GM18519 (cell line): ENCODE data around the gene ATP8B1.

Experiments used
- ATAC-seq: cut with Tn5 transposase; IDR thresholded peaks from one replicate; pipeline ENCODE4 v1.9.1; 2021; ENCODE audit warnings: mild to moderate bottlenecking, moderate library complexity; ENCODE audit not compliant: unreplicated experiment, low FRiP score

ATP8B1 gene

DNA sequence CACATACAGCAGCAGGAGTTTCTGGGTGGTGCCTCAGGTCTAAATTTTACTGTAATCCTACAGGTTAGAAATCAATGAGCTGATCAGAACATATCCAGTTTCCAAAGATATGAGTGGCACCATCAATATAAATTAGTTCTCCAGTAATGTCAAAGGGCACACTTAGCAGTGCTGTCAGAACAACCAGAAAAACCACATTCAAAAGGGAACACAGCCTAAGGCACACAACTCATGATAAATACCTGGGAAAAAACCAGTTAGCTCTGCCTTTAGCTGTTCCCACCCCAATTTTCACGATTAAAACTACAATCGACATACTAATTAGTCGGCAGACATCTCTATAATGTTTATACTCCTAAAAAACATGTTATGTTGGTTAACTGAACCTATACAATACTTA is 31.5 kb downstream of the ATP8B1 start:
- no peak for ATAC-seq

DNA sequence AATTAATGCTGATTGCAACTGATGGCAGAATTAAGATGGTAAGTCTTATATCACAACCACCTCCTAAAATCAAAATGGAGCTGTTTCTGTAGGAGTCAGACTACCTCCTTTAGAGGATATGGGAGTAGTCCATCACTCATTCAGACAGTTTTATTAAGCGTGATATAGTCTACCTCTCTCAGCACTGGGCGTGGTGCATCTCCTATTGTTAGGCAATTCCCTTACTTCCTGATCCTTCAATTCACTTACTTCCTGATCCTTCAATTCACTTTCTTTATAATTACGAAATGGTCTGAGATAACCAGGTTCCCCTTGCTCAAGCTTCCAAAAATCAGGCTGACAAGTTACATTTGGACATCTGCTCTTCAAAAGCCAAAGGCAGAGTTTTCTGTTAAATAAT is 31.9 kb downstream of the ATP8B1 start:
- ATAC-seq, result no peak

DNA sequence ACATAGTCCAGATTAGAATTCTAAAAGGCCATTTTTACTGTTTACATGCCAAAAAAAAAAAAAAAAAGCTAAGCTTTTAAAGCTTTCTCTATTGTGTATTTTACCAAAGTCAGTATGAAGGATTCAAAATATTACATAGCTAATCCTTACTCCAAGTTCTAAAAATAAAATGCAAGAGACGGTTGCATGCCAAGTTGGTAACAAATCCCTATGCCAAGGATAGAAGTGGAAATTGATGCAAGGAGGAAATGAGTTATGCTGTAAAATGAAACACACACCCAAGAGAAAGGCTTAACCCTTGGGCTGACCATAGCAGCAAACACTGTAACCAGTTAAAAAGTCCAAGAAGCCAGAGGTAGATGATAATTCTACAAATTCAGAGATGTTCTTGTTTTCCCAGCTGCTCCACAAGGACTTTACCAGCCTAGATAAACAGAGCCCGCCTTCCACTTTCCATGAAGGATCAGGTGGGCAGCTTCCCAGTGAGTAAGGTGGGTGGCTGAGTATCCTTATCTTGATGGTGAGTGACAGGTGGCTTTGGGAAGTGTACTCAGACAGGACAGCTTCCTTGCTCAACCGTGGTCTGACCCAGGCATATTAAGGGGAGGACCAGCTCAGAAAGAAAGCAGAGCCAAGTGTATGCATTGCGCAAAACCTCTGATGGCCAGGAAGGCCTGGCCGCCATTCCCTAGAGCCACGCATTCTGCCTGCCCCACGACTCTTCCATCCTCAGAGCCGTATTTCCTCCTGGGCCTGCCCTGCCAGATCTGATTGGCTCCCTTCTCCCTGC is 34.4 kb downstream of the ATP8B1 start:
- ATAC-seq, result no peak

DNA sequence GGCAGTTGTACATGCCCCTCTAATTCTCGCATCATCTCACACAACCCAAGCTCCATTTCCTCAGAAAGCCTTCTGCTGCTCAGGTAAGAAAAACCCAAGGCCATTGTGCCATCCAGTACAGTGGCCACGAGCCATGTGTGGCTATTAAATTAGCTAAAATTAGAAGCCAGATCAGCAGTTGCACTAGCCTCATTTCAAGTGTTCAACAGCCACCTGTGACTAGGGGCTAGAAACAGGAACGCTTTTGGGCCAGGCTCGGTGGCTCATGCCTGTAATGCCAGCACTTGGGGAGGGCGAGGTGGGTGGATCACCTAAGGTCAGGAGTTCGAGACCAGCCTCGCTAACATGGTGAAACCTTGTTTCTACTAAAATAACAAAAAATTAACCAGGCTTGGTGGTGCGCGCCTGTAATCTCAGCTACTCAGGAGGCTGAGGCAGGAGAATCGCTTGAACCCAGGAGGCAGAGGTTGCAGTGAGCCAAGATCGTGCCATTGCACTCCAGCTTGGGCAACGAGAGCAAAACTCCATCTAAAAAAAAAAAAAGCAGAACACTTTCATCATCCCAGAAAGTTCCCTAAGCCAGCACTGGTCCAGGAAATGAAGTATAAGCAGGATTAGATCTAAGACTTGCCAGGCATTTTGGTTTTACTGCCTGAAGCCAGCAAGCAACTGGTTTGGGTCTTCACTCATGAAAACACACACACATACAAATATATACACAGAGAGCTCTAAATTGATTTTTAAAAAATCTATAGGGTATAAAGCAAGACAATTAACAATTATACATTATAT is 35.7 kb downstream of the ATP8B1 start:
- no peak for ATAC-seq

DNA sequence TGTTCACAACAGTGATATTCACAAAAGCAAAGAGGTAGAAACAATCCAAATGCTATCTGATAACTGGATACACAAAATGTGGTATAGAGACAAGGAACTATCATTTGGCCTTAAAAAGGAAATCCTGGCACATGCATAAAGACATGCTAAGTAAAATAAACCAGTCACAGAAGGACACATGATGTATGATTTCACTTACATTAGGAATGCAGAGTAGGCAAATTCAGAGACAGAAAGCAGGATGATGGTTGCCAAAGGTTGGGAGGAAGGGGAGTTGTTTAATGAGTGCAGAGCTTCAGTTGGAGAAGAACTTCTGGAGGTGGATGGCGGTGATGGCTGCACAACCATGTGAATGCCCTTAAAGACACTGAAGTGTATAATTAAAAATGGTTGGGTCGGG is 38.1 kb downstream of the ATP8B1 start:
- no peak for ATAC-seq

DNA sequence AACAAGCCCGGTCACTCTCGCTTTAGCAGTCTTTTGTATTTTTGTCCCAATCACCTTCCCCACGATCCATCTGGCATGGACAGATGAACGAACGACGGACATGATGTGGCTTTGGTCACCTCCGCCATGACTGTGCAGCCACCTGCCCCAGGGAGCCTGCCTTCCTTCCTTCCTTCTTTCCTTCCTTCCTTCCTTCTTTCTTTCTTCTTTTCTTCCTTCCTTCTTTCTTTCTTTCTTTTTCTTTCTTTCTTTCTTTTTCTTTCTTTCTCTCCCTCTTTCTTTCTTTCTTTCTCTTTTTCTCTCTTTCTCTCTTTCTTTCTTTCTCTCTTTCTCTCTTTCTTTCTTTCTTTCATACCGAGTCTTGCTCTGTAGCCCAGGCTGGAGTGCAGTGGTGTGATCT is 39.0 kb downstream of the ATP8B1 start:
- no peak for ATAC-seq

DNA sequence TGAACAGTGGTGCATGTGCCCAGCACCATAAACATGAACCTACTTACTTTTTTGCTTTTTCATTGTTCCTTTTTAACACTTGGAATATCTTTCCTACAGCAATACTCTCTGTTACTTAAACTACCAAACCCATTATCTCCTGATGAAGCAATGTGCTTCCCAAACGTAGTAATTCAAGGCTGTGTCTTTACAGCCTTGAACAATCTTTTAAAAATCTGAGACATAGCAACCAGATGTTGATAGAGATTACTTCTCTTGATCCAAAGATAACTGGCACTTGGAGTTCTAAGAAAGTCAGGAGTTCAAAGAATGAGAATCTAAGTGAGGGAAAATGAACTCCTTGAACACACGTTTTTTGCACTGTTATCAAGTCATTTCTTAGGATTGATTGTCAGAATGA is 40.4 kb downstream of the ATP8B1 start:
- ATAC-seq, result no peak

DNA sequence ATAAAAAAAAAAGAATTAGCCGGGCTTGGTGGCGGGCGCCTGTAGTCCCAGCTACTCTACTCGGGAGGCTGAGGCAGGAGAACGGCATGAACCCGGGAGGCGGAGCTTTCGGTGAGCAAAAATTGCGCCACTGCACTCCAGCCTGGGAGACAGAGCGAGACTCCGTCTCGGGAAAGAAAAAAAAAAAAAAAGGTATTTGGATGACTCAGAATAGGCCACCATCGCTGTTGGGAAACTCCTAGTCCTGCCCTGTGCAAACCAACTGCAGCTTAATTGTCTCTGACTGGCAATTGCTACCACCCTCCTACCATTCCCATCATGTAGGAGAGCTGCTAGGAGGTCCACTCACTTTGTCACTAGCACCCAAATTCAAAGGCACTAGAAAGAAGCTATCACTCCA is 43.5 kb downstream of the ATP8B1 start:
- no peak for ATAC-seq

DNA sequence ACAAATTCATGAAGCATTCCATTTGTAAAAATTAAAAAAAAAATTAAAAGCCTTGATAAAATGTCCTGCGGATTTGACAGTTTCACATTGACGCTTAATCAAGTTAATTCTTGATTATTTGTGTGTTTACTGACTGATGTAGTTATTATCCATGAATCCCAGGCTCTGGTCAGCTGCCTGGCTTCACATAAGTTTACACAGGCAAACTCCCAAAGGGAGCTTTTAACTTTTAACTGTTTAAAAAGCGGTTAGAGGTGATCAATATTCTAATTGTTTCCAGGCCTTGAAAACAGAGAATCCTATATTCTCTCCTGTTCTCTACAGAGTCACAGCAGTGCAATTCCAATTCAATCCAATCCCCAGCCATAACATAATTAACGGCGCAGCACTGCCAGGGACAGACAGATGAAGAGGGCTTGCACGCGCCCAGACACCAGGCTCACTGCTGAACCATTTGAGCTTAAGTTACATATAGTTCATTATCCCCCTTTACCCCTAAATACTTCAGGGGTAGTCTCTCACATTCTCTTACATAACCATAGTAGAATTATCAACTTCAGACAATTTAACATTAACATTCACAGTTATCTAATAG is 47.5 kb downstream of the ATP8B1 start:
- no peak for ATAC-seq

DNA sequence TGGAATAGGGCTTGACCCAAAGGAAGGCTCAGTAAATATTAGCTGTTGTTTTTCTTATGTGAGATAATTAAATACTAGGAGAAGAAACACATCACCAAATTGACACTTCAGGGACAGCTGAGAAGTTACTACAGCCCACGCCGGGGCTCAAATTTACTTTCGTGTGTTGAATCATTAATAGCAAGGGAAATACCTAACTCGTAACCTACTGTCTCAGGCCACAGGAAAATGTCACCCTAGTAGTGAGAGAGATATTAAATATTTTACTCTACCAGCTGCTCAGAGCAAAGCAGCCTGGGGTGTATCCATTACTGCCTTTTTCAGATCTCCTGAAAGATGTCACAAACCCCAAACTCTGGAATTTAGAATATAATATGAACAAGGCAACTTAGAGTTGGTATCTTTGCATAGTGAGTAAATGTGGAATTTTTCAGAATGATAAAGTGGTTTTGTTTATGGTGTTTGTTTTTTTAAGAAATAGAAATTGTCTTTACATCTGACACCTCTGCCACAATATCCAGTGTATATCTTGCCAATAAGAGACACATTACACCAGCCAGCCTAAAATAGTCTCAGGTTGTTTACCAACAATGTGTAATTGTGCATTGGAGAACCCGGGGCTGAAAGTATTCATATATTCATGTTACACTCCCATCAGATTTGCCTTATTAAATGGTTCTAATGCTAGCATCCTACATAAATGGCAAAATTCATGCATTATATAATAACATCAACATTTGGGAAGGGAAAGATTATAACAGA is 48.4 kb downstream of the ATP8B1 start:
- no peak for ATAC-seq

DNA sequence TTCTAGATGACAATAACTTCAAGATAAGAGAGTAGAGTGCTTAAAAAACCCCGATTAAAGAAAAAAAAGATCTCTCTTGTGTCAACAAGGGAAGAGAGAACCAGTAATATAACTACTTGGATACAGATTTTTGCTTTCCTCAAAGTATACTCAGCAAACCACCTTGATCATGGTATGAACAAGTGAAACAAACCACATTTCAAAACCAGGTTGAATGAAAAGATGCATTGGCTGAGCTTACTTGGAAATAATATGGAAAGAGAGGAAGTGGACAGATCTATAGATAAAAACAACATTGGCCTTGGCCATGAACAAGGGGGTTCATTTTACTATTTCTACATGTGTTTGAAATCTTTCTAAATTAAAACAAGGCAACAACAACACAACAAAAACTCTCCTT is 50.1 kb downstream of the ATP8B1 start:
- ATAC-seq, result no peak

DNA sequence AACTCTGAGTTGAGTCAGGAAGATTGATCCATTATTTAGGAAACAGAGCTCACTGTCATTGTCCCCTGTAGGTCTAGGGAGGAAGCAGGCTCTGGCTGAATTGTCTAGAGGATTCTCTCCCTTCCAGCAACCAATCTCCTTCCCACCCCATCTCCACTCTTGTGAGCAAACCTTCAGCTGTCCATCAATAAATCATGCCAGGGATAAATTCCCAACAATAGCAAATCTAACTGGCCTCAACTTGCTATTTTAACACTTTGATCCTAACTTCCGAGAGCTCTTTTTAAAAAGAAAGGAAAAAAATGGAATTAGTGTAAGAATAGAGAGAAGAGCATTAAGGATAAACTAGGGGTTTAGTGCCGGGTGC is 53.5 kb downstream of the ATP8B1 start:
- no peak for ATAC-seq

DNA sequence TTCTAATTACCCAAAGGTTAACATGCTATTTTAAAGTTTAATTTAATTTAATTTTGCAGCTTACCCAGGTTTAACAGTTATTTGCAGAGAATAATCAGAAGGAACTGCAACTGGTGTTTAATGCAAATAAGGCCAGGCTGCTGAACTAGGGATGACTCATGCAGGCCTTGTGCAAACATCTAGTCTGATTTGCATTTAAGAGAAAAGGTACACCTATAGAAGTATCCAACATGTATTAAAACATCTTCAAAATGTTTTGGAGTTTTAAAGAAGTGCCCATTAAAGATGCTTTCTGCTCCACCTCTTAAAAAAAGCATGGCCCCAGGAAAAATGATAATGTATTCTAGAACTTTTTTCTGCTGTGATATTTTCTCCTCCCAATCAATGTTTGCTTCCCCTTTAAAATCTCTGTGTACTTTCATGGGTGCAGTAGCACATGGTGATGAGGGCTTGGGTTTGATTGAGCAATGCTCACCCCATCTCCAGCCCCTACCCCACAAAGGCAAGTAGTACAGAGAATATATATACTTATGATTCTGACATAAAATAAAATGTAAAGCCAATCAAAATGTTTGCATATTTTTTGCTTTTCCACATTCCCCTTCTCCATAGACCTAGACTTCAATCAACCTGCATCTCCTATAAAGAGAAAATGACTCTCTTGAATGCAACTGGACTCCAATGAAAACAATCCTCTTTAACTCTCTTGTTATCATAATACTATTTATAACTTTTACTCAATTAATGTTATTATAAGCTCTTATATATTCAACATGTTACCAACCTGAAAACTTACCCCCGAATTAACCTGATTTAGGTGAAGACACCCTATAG is 54.1 kb downstream of the ATP8B1 start:
- peak; percentile 74 for ATAC-seq

DNA sequence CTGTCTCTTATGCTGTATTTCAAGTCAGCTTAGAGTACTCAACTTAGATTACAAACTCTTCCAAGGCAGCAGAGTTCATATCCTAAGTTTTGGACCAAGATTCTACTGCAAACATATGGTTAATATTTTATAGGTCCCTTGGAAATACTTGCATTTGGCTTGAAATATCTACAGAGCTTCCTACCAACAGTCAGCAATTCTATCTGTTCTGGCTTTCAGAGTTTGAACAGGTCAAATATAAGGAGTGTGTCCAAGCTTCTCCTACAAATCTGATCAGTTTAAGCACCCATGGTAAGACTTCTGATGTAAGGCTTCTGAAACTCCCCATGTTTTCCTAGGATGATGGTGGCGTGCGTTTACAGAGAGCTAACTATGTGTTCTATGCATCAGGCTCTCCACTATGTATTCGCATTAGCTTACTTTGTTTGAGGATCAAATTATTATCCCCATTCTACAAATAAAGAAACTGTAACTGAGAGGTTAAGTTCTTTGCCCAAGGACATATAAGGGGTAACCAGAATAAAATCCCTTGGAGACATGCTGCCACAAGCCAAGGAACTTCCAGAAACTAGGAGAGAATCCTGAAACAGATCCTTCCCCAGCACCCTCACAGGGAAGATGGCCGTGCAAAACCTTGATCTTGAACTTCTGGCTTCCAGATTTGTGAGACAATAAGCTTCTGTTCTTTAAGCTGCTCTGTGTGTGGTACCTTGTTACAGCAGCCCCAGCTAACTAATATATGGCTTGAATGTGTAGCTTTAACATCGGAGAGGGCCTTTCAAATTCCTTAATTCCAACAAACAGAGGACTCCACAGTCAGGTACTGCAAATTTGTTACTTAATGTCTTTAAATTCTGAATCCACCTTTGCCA is 55.1 kb downstream of the ATP8B1 start:
- ATAC-seq, result no peak

DNA sequence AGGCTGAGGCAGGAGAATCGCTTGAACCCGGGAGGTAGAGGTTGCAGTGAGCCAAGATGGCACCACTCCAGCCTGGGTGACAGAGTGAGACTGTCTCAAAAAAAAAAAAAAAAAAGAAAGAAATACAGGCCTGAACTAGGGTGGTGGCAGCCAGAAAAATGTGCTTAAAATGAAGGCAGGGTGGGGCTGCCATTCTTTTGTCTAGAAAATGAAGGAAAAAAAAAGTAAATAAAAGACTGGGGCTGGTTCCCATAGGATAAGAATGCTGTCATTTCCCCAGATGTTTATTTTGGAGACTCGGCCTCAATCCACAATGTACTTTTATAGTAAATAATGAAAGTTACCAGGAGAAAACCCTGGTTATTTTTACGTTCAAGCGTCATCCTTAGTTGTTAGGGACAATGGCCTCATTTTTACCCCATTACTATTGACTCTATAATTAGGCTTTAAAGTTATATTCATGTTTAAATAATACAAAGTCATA is 58.9 kb downstream of the ATP8B1 start:
- no peak for ATAC-seq

DNA sequence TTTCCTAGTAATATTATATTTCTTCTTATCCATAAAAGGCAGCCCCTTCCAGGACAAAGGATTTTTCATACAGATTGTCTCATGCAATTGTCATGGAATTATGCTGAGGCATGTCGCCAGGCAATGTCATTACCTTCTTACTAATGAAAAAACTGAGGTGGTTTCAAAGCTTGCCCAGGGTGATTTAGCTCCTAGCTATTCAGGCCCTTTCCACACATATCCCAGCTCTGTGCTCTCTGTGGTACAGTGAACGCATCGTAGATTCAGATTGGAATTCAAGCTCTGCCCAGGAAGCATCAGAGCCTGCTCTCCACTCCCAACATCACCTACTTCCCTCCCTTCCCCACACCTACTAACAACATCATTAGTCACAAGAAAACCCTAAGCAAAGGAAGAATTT is 60.1 kb downstream of the ATP8B1 start:
- ATAC-seq, result no peak

DNA sequence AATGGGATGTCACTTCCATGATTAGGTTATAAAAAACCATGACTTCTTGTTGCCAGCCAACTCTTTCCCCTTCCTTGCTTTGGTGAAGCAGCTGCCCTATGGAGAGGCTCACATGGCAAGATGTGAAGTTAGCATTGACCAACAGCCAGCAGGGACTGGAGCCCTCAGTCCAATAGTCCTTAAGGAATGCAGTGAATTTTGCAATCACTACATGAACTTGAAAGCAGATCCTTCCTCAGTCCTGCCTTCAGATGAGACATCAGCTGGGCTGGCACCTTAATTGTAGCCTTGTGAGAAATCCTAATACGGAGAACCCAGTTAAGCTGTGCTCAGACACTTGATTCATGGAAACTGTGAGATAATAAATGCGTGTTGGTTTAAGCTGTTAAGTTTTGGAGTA is 61.8 kb downstream of the ATP8B1 start:
- ATAC-seq, result no peak

DNA sequence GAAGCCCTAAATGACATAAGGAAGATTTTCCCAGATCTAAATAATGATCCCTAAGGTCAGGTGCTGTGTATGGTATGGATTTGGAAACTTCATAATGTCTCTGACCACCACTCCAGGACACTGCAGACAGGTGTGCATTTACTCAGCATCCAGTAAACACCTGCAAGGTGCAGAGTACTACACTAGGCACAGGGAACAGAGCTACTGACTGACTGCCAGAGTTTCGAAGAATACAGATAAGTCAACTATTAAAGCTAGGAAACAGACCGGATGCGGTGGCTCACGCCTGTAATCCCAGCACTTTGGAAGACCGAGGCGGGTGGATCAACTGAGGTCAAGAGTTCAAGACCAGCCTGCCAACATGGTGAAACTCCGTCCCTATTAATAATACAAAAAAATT is 65.0 kb downstream of the ATP8B1 start:
- no peak for ATAC-seq
